Measurements from ENCODE around the gene CUL7. TPM values are rescaled to one million over a fixed set of nuclear protein-coding genes. Genes with fewer than 3 reads are reported as not detected.

CUL7 gene
- total RNA-seq, 1 donor from 2014 or later: 20.1 TPM

GRCh38 chr6:43090559-43090956 is 36.9 kb upstream of the CUL7 start:
- H3K4me3 ChIP-seq: no peak overlapping the region

GRCh38 chr6:43089874-43090558 is 36.4 kb upstream of the CUL7 start:
- Histone ChIP-seq H3K36me3 (no peaks in the 10 kb centered on the region), H3K4me3 (peak overlapping the region; percentile 21), H3K9me3 (no peaks in the 10 kb centered on the region), H3K27ac (peak overlapping the region; percentile 86), H3K27me3 (no peaks in the 10 kb centered on the region), H3K4me1 (peaks cover 40% of the 10 kb centered on the region)
- ATAC-seq: peak; percentile 91
- intact Hi-C loops (cut with DNase I): no loop called here
- peak; percentile 80 for DNase-seq
- TF ChIP-seq CTCF (IDR thresholded peaks at IDR 0.05): no peak

More at GRCh38 chr6:43090559-43090956, 36.9 kb upstream of the CUL7 start:
- Histone ChIP-seq H3K27me3 (no peaks in the 10 kb centered on the region), H3K36me3 (no peaks in the 10 kb centered on the region), H3K4me1 (peaks cover 43% of the 10 kb centered on the region), H3K9me3 (no peaks in the 10 kb centered on the region), H3K27ac (peak overlapping the region; percentile 86)
- no peak for TF ChIP-seq CTCF (IDR thresholded peaks at IDR 0.05)
- ATAC-seq: no peak
- intact Hi-C loops (cut with DNase I): no loop called here
- DNase-seq: no peak

GRCh38 chr6:43089467-43089866 is 35.8 kb upstream of the CUL7 start:
- no peak for TF ChIP-seq CTCF (IDR thresholded peaks at IDR 0.05)
- no peak for DNase-seq
- intact Hi-C loops (cut with DNase I): no loop called here

GRCh38 chr6:43088654-43089056 is 35.0 kb upstream of the CUL7 start:
- Histone ChIP-seq H3K4me1 (peaks cover 27% of the 10 kb centered on the region), H3K36me3 (no peaks in the 10 kb centered on the region), H3K27ac (peak overlapping the region; percentile 86), H3K27me3 (no peaks in the 10 kb centered on the region), H3K4me3 (no peak overlapping the region), H3K9me3 (no peaks in the 10 kb centered on the region)
- DNase-seq: no peak
- intact Hi-C loops (cut with DNase I): no loop called here
- ATAC-seq: no peak
- TF ChIP-seq CTCF (IDR thresholded peaks at IDR 0.05): no peak

More at GRCh38 chr6:43089467-43089866, 35.8 kb upstream of the CUL7 start:
- Histone ChIP-seq H3K9me3 (no peaks in the 10 kb centered on the region), H3K27me3 (no peaks in the 10 kb centered on the region), H3K27ac (peak overlapping the region; percentile 86), H3K4me3 (peak overlapping the region; percentile 21), H3K36me3 (no peaks in the 10 kb centered on the region), H3K4me1 (peaks cover 35% of the 10 kb centered on the region)
- ATAC-seq: peak; percentile 44

GRCh38 chr6:43086022-43086658 is 32.5 kb upstream of the CUL7 start:
- ATAC-seq: no peak
- intact Hi-C loops (cut with DNase I): no loop called here
- DNase-seq: no peak
- no peaks in the 10 kb centered on the region for H3K27me3 ChIP-seq
- H3K4me3 ChIP-seq: no peak overlapping the region
- H3K9me3 ChIP-seq: no peaks in the 10 kb centered on the region
- no peak for TF ChIP-seq CTCF (IDR thresholded peaks at IDR 0.05)
- H3K4me1 ChIP-seq: peaks cover 11% of the 10 kb centered on the region
- H3K27ac ChIP-seq: no peak overlapping the region
- H3K36me3 ChIP-seq: no peaks in the 10 kb centered on the region

Measured in upper lobe of right lung (tissue), 1 donor.